ENCODE results near the gene ZFP62.
"Not testable (repeated sequence)": the region's sequence is repeated elsewhere in the genome, so short reads cannot be mapped to it uniquely, and the experiment has no call there.

Gene ZFP62

DNA sequence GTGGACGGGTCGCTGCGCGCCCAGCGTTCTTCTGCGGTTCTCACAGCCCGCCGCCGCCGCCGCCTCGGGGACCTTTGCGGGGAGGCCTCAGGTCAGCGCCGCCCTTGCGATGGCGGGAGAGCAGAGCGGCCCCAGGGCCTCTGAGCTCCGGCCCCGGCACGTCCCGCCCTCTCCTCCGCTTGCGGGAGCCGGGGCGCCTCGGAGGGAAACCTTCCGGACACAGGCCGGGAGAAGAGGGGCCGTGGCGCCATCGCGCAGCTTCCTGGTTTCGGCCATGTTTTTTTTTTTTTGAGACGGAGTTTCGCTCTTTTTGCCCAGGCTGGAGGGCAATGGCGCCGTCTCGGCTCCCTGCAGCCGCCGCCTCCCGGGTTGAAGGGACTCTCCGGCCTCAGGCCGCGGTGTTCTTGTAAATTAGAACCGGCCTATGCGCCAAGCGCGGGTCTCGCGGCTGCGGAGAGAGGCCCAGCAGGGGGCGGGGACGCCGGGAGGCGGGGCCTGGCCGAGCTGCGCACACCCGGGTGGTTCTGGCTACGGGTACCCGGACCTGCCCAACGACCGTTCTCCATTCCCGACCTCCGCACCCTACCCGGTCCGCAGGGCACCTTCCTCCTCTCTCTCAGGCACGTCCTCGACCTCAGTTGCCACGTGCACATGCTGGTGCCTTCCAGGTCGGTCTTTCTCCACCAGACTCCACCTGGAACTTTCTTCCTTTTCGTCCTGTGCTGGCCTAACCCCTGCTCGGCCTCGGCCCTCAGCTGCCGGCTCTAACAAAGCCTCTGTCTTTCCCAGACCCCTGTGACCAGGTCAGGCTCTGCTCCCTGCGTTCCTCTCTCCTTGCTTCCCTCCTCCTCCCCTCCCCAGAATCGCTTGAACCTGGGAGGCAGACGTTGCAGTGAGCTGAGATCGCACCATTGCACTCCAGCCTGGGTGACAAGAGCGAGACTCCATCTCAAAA, 29.7 kb downstream of the ZFP62 start:
- no peaks in the 10 kb centered on the region for H3K27me3 ChIP-seq (replicated peaks in 2 of 5; ENCODE audit: control insufficient read depth in 4 of 5, insufficient read depth in 5 of 5, low read length in 4 of 5)
- peak overlapping the region; percentile 93 to 95 for H3K27ac ChIP-seq (ENCODE audit: insufficient read depth in 1 of 2, low read depth in 1 of 2, low read length in 2 of 2, poor library complexity in 1 of 2, severe bottlenecking in 2 of 2)
- H3K4me1 ChIP-seq (ENCODE audit: control extremely low read depth in 1 of 4, control insufficient read depth in 4 of 4, insufficient read depth in 4 of 4, low read length in 3 of 4): peaks cover 4 to 26% (median 24%) of the 10 kb centered on the region in 4 experiments
- POLR2A ChIA-PET: interaction anchor here (0.6 to 2.2 kb wide), 7 partner anchors 10 to 41 kb away, joined by 3 to 14 read pairs (median 4); partner anchors contain the start of gene MGAT1
- peaks cover 0 to 10% (median 0%) of the 10 kb centered on the region in 5 experiments for H3K9me3 ChIP-seq (ENCODE audit: control extremely low read depth in 1 of 5, control insufficient read depth in 4 of 5, insufficient read depth in 2 of 5, low read depth in 1 of 5, low read length in 4 of 5)
- under 1% methylated on average over 79 of the region's 80 CpGs for WGBS (ENCODE audit: insufficient coverage)
- peak; percentile 63 to 77 (median 75) for DNase-seq
- H3K4me3 ChIP-seq (ENCODE audit: control insufficient read depth in 1 of 7, extremely low read depth in 1 of 7, insufficient read depth in 4 of 7, low read depth in 2 of 7, low read length in 6 of 7): peak overlapping the region; percentile 75 to 97 (median 84)
- CTCF ChIA-PET: interaction anchor here (0.7 to 4.0 kb wide), 16 partner anchors 8 to 47 kb away, joined by 3 to 22 read pairs (median 5); no protein-coding TSS in a partner anchor
- H3K36me3 ChIP-seq (ENCODE audit: control insufficient read depth in 4 of 4, insufficient read depth in 4 of 4, low read length in 3 of 4): peaks cover 11 to 20% (median 17%) of the 10 kb centered on the region in 4 experiments

DNA sequence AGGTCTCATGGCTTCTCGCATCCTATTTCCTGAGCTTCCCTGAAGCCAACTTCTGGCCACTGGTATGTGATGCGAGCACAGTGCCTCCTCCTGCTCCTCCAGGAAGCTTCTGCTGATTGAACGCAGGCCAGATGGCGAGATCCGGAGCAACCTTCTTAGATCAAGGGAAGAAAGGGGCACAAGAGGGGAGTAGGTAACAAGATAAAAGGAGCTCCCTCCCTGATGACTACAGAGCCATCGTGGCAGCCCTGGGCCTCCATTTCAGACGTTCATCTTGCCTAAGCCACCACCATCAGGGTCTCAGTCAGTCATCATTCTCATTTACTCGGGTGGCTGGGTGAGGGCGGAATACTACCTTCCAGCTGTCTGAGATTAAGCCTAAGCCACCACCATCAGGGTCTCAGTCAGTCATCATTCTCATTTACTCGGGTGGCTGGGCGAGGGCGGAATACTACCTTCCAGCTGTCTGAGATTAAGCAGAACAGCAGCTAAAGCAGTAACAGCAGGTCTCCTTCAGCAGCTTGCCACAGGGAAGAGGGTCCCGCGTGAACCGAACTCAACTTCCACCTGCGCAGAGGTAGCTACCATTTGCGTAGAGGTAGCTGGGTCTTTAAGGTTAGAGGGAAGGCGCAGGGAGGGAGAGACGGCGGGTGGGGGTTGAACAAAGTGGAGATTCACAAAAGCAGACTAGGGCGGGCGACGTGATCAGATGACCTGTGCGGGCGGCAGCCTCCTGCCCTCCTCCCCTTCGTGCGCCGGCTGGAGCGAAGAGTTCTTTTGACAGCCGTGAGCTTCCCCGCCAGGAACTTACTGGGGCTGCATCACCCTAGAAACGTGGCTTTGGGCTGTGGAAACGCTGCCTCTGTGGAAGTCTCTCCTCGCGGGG, 30.6 kb downstream of the ZFP62 start:
- DNase-seq: peak; percentile 49 to 85 (median 76)
- Histone ChIP-seq H3K4me3 (ENCODE audit: control insufficient read depth in 1 of 7, extremely low read depth in 1 of 7, insufficient read depth in 4 of 7, low read depth in 2 of 7, low read length in 6 of 7) (peak overlapping the region; percentile 75 to 97 (median 84)), H3K36me3 (ENCODE audit: control insufficient read depth in 4 of 4, insufficient read depth in 4 of 4, low read length in 3 of 4) (peaks cover 6 to 19% (median 17%) of the 10 kb centered on the region in 4 experiments), H3K27ac (ENCODE audit: insufficient read depth in 1 of 2, low read depth in 1 of 2, low read length in 2 of 2, poor library complexity in 1 of 2, severe bottlenecking in 2 of 2) (peak overlapping the region; percentile 93 to 95), H3K4me1 (ENCODE audit: control extremely low read depth in 1 of 4, control insufficient read depth in 4 of 4, insufficient read depth in 4 of 4, low read length in 3 of 4) (peaks cover 4 to 26% (median 24%) of the 10 kb centered on the region in 4 experiments), H3K27me3 (replicated peaks in 2 of 5; ENCODE audit: control insufficient read depth in 4 of 5, insufficient read depth in 5 of 5, low read length in 4 of 5) (no peaks in the 10 kb centered on the region), H3K9me3 (ENCODE audit: control extremely low read depth in 1 of 5, control insufficient read depth in 4 of 5, insufficient read depth in 2 of 5, low read depth in 1 of 5, low read length in 4 of 5) (peaks cover 0 to 10% (median 0%) of the 10 kb centered on the region in 5 experiments)
- 32% methylated on average over 23 of the region's 35 CpGs for WGBS (ENCODE audit: insufficient coverage)
- ChIA-PET POLR2A (interaction anchor here (0.9 to 2.2 kb wide), 6 partner anchors 9 to 41 kb away, joined by 3 to 14 read pairs (median 4); partner anchors contain the start of gene MGAT1), CTCF (interaction anchor here (0.7 to 4.0 kb wide), 16 partner anchors 9 to 46 kb away, joined by 3 to 22 read pairs (median 4); no protein-coding TSS in a partner anchor)

DNA sequence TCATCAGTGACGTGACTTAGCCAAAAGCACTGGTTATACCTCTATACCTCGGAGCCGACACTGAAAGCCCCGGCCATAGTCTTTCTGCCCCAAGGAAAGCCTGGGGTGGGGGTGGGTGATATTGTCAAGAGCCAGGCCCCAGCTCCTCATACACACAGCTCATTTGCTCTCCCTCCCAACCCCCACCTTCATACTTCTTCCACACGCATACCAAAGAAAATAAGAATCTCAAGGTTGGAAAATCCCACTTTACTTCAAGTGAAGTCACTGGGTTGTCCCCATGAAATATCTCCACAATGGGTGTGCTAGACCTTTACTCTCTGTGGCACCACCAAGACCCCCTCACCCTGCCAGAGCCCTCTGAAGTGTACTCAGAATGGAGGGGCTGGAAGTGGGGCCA, 31.4 kb downstream of the ZFP62 start:
- CTCF ChIA-PET: interaction anchor here (0.8 to 4.0 kb wide), 8 partner anchors 8 to 37 kb away, joined by 3 to 22 read pairs (median 4); partner anchors contain the start of gene MGAT1
- Histone ChIP-seq H3K27me3 (replicated peaks in 2 of 5; ENCODE audit: control insufficient read depth in 4 of 5, insufficient read depth in 5 of 5, low read length in 4 of 5) (no peaks in the 10 kb centered on the region), H3K4me3 (ENCODE audit: control insufficient read depth in 1 of 7, extremely low read depth in 1 of 7, insufficient read depth in 4 of 7, low read depth in 2 of 7, low read length in 6 of 7) (peak overlapping the region in 2 of 7 experiments; percentile 83 to 97), H3K4me1 (ENCODE audit: control extremely low read depth in 1 of 4, control insufficient read depth in 4 of 4, insufficient read depth in 4 of 4, low read length in 3 of 4) (peaks cover 4 to 26% (median 24%) of the 10 kb centered on the region in 4 experiments), H3K9me3 (ENCODE audit: control extremely low read depth in 1 of 5, control insufficient read depth in 4 of 5, insufficient read depth in 2 of 5, low read depth in 1 of 5, low read length in 4 of 5) (peaks cover 0 to 10% (median 0%) of the 10 kb centered on the region in 5 experiments), H3K36me3 (ENCODE audit: control insufficient read depth in 4 of 4, insufficient read depth in 4 of 4, low read length in 3 of 4) (peaks cover 5 to 12% (median 11%) of the 10 kb centered on the region in 4 experiments), H3K27ac (ENCODE audit: insufficient read depth in 1 of 2, low read depth in 1 of 2, low read length in 2 of 2, poor library complexity in 1 of 2, severe bottlenecking in 2 of 2) (no peak overlapping the region)
- DNase-seq: no peak
- POLR2A ChIA-PET: interaction anchor here (0.5 to 1.8 kb wide), 4 partner anchors 8 to 40 kb away, joined by 3 to 6 read pairs (median 4); no protein-coding TSS in a partner anchor
- WGBS (ENCODE audit: insufficient coverage): 100% methylated on average over 1 of the region's 5 CpGs

DNA sequence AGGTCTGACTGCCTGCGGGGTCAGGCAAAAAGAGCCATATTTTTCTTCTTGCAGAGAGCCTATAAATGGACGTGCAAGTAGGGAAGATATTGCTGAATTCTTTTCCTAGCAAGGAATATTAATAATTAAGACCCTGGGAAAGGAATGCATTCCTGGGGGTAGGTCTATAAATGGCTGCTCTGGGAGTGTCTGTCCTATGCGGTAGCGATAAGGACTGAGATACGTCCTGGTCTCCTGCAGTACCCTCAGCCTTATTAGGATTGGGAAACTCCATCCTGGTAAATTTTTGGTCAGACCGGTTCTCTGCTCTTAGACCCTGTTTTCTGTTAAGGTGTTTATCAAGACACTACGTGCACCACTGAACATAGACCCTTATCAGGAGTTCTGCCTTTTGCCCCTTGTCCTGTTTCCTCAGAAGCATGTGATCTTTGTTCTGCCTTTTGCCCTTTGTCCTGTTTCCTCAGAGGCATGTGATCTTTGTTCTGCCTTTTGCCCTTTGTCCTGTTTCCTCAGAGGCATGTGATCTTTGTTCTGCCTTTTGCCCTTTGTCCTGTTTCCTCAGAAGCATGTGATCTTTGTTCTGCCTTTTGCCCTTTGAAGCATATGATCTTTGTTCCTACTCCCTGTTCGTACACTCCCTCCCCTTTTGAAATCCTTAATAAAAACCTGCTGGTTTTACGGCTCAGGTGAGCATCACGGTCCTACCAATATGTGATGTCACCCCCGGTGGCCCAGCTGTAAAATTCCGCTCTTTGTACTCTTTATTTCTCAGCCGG, 32.1 kb downstream of the ZFP62 start:
- H3K27me3 ChIP-seq (replicated peaks in 2 of 5; ENCODE audit: control insufficient read depth in 4 of 5, insufficient read depth in 5 of 5, low read length in 4 of 5); H3K9me3 ChIP-seq (ENCODE audit: control extremely low read depth in 1 of 5, control insufficient read depth in 4 of 5, insufficient read depth in 2 of 5, low read depth in 1 of 5, low read length in 4 of 5); H3K27ac ChIP-seq (ENCODE audit: insufficient read depth in 1 of 2, low read depth in 1 of 2, low read length in 2 of 2, poor library complexity in 1 of 2, severe bottlenecking in 2 of 2); H3K4me3 ChIP-seq (ENCODE audit: control insufficient read depth in 1 of 7, extremely low read depth in 1 of 7, insufficient read depth in 4 of 7, low read depth in 2 of 7, low read length in 6 of 7); H3K36me3 ChIP-seq (ENCODE audit: control insufficient read depth in 4 of 4, insufficient read depth in 4 of 4, low read length in 3 of 4): not testable (repeated sequence)
- peaks cover 4 to 26% (median 24%) of the 10 kb centered on the region in 4 experiments for H3K4me1 ChIP-seq (ENCODE audit: control extremely low read depth in 1 of 4, control insufficient read depth in 4 of 4, insufficient read depth in 4 of 4, low read length in 3 of 4)
- peak in 1 of 3 donors; percentile 16 for DNase-seq
- POLR2A ChIA-PET: interaction anchor here (0.5 kb wide), 1 partner anchor 25 kb away, joined by 3 read pairs; no protein-coding TSS in a partner anchor
- CTCF ChIA-PET: interaction anchor here (0.8 to 4.0 kb wide), 6 partner anchors 7 to 29 kb away, joined by 3 to 22 read pairs (median 6); partner anchors contain the start of gene MGAT1
- 94% methylated on average over 5 of the region's 13 CpGs for WGBS (ENCODE audit: insufficient coverage)

DNA sequence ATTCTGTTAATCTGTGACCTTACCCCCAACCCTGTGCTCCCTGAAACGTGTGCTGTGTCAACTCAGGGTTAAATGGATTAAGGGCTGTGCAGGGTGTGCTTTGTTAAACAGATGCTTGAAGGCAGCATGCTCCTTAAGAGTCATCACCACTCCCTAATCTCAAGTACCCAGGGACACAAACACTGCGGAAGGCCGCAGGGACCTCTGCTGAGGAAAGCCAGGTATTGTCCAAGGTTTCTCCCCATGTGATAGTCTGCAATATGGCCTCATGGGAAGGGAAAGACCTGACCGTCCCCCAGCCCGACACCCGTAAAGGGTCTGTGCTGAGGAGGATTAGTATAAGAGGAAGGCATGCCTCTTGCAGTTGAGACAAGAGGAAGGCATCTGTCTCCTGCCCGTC, 33.7 kb downstream of the ZFP62 start:
- H3K36me3 ChIP-seq (ENCODE audit: control insufficient read depth in 4 of 4, insufficient read depth in 4 of 4, low read length in 3 of 4); H3K27me3 ChIP-seq (replicated peaks in 2 of 5; ENCODE audit: control insufficient read depth in 4 of 5, insufficient read depth in 5 of 5, low read length in 4 of 5); H3K27ac ChIP-seq (ENCODE audit: insufficient read depth in 1 of 2, low read depth in 1 of 2, low read length in 2 of 2, poor library complexity in 1 of 2, severe bottlenecking in 2 of 2); H3K4me3 ChIP-seq (ENCODE audit: control insufficient read depth in 1 of 7, extremely low read depth in 1 of 7, insufficient read depth in 4 of 7, low read depth in 2 of 7, low read length in 6 of 7); H3K9me3 ChIP-seq (ENCODE audit: control extremely low read depth in 1 of 5, control insufficient read depth in 4 of 5, insufficient read depth in 2 of 5, low read depth in 1 of 5, low read length in 4 of 5); DNase-seq; POLR2A ChIA-PET: not testable (repeated sequence)
- WGBS (ENCODE audit: insufficient coverage): 100% methylated on average over 1 of the region's 7 CpGs
- H3K4me1 ChIP-seq (ENCODE audit: control extremely low read depth in 1 of 4, control insufficient read depth in 4 of 4, insufficient read depth in 4 of 4, low read length in 3 of 4): peaks cover 2 to 20% (median 18%) of the 10 kb centered on the region in 4 experiments
- CTCF ChIA-PET: interaction anchor here (0.9 to 1.7 kb wide), 5 partner anchors 9 to 36 kb away, joined by 3 to 5 read pairs (median 4); no protein-coding TSS in a partner anchor

Measured in common myeloid progenitor, CD34-positive (primary cell).